Epithelial cell of prostate (primary cell): ENCODE measurements around the gene PA2G4.
"Not testable (repeated sequence)": the region's sequence is repeated elsewhere in the genome, so short reads cannot be mapped to it uniquely, and the experiment has no call there.

Experiments
- DNase-seq: peaks from one replicate; pipeline ENCODE4 v3.0.0-alpha.2; 2011; ENCODE audit warnings: low read depth, low spot score
- H3K27ac ChIP-seq: fragments of 450-650 bp; 2 replicates; pipeline ENCODE4 v1.5.1; 2017; ENCODE audit warnings: mild to moderate bottlenecking

PA2G4 gene

GRCh38 chr12:56104109-56104814 is at the start of gene PA2G4:
Gene PA2G4 (plus strand): TSS chr12:56104559. CDS start chr12:56104738, 179 bp downstream.
- peak; percentile 85 for DNase-seq
- H3K27ac ChIP-seq = peak within 1 kb of the TSS; percentile 72

- DNase-seq = not testable (repeated sequence)
Observed at GRCh38 chr12:56059964-56060363, 44.4 kb upstream of the PA2G4 start.

DNA sequence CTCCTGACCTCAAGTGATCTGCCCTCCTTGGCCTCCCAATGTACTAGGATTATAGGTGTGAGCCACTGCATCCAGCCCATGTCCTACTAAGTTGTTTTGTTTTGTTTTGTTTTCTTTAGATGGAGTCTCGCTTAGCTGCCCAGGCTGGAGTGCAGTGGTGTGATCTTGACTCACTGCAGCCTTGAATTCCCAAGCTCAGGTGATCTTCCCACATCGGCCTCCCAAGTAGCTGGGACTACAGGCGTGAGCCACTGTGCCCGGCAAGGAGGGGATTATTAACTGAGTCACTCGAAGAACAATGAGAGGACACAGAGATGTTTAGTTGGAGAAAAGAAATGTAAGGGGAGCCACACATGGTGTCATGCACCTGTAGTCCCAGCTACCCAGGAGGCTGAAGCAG is 42.4 kb upstream of the PA2G4 start:
- peak overlapping the region; percentile 29 for H3K27ac ChIP-seq
- DNase-seq = no peak

More at GRCh38 chr12:56059964-56060363, 44.4 kb upstream of the PA2G4 start:
- H3K27ac ChIP-seq = not testable (repeated sequence)

DNA sequence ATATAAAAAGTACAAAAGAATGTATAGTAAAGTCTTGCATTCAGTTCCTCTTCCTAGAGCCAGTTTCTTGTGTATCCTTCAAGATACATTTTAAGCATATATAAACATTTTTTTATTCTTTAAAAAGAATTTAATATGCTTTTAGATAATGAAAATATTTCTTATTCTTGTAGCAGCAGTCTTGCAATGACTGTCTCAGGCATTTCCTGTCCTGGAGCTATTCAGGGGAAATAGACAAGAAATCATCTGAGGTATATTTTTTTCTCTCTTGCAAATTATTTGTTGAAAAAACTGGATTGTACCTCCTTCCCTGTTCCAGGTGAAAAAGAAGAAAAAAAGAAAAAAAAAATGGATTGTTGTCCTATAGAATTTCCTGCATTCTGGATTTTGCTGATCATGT is 41.4 kb upstream of the PA2G4 start:
- DNase-seq = no peak
- peak overlapping the region; percentile 29 for H3K27ac ChIP-seq

- peak overlapping the region; percentile 37 for H3K27ac ChIP-seq
- DNase-seq = peak; percentile 27
Observed at GRCh38 chr12:56071648-56072047, 32.7 kb upstream of the PA2G4 start.

DNA sequence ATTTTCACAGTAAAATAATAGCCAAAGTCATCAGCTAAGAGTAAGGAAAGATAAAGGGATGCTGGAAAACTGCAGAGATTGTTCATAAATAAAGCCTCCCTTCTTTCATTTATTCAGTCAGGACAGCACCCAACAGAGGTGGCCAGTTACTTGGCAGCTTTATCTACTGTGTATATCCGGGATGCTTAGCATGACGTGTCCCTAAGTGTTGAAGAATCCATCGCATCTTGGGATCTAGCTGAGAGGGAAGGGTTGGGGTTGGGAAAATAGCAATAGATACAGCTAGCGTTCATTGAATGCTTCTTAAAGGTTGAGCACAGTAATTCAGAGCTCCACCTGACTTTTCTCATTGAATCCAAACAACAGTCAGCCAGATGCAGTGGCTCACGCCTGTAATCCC is 30.0 kb upstream of the PA2G4 start:
- no peak for DNase-seq
- H3K27ac ChIP-seq = no peak overlapping the region

DNA sequence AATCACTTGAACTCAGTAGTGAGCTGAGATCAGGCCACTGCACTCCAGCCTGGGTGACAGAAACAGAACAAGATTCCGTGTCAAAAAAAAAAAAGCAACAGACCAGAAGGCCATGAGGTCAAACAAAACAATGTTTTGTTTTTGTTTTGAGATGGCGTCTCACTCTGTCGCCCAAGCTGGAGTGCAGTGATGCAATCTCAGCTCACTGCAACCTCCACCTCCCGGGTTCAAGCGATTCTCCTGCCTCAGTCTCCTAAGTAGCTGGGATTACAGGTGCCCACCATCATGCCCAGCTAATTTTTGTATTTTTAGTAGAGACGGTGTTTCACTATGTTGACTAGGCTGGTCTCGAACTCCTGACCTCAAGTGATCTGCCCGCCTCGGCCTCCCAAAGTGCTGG is 26.4 kb upstream of the PA2G4 start:
- not testable (repeated sequence) for H3K27ac ChIP-seq, DNase-seq

DNA sequence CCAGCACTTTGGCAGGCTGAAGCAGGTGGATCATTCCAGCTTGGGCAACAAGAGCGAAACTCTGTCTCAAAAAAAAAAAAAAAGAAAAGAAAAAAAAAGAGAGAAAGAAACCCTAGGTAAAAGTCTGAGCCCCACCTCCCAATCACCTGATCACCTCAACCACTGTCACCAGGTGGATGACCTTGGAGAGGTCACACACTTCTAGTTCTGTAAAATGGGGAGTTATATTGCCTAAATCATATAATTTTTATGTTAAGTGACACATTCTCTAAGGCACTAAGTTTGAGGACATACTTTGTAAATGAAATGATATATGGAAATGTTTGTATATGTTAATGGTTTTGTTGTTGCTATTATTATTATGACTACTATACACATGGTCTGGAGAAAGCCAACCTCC is 25.9 kb upstream of the PA2G4 start:
- no peak for DNase-seq
- H3K27ac ChIP-seq = peak overlapping the region; percentile 91

- H3K27ac ChIP-seq = peak overlapping the region; percentile 91
- DNase-seq = peak; percentile 36
Observed at GRCh38 chr12:56078931-56079722, 25.2 kb upstream of the PA2G4 start.

GRCh38 chr12:56079723-56080555 is 24.4 kb upstream of the PA2G4 start, which contains the start of gene ERBB3:
Gene ERBB3 (plus strand): TSS chr12:56080165. CDS start chr12:56080301, 136 bp downstream.
- peak; percentile 54 for DNase-seq
- peak within 1 kb of the TSS; percentile 91 for H3K27ac ChIP-seq

- peak overlapping the region; percentile 91 for H3K27ac ChIP-seq
- no peak for DNase-seq
Observed at GRCh38 chr12:56080556-56081138, 23.7 kb upstream of the PA2G4 start.

- H3K27ac ChIP-seq = peak overlapping the region; percentile 91
- no peak for DNase-seq
Observed at GRCh38 chr12:56081393-56082347, 22.7 kb upstream of the PA2G4 start.

- H3K27ac ChIP-seq = no peak overlapping the region
- DNase-seq = no peak
Observed at GRCh38 chr12:56082382-56082781, 22.0 kb upstream of the PA2G4 start.

DNA sequence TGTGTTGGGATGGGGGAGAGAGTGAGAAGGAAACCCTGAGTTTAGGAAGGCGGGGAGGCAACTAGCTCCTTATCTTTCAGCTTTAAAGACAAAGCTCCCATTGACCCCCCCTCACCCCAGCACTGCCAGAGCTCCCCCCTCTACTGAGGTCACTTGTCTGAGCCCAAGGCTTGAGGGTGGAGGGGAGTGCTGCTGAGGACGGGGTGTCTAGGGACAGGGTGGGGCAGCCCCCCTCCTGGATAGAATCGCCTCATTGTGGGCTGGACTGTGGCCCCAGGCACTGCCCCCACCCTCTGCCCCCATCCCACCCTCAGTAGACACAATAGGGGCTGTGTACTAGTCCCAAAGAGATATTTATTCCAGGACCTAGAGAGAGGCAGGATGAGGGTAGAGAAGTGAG is 21.4 kb upstream of the PA2G4 start:
- H3K27ac ChIP-seq = no peak overlapping the region
- no peak for DNase-seq

- no peak overlapping the region for H3K27ac ChIP-seq
- DNase-seq = no peak
Observed at GRCh38 chr12:56084958-56085543, 19.3 kb upstream of the PA2G4 start.

- peak; percentile 55 for DNase-seq
Observed at GRCh38 chr12:56086096-56086495, 18.3 kb upstream of the PA2G4 start.

DNA sequence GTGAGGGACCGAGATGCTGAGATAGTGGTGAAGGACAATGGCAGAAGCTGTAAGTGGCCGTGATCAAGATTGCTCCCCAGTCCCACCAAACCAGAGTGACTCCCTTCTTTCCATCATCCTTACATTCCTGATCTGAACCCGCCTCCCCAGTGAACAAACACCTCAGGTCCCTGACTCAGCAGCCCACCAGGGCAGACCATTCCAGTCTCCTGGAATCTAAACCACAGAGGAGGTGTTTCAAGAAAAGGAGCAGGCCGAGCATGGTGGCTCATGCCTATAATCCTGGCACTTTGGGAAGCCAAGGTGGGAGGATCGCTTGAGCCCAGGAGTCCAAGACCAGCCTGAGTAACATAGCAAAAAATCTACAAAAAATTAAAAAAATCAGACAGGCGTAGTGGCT is 17.8 kb upstream of the PA2G4 start:
- DNase-seq = no peak

More at GRCh38 chr12:56086096-56086495, 18.3 kb upstream of the PA2G4 start:
- H3K27ac ChIP-seq = peak overlapping the region; percentile 8

GRCh38 chr12:56087220-56087619 is 17.1 kb upstream of the PA2G4 start:
- no peak overlapping the region for H3K27ac ChIP-seq
- no peak for DNase-seq

More for the DNA sequence above, 17.8 kb upstream of the PA2G4 start:
- H3K27ac ChIP-seq = peak overlapping the region; percentile 8

DNA sequence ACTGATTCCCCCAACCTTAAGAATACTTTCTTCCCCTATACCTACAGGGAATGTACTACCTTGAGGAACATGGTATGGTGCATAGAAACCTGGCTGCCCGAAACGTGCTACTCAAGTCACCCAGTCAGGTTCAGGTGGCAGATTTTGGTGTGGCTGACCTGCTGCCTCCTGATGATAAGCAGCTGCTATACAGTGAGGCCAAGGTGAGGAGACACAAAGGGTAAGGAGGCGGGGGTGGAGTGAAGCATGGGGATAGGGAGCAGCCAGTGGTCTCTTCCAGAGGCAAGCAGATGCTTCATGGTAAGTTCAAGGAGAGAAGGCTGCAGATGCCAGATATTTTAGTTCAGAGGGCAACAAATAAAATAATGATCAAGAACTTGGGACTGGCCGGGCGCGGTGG is 6.6 kb upstream of the PA2G4 start:
- H3K27ac ChIP-seq = no peak overlapping the region
- DNase-seq = no peak
